ENCODE data around the gene STX18. TPM values are rescaled to one million over a fixed set of nuclear protein-coding genes. Genes with fewer than 3 reads are reported as not detected.

Gene STX18
- total and polyA plus RNA-seq, 2 donors (not counting 3 experiments of a cell fraction or from before 2014, with no cell fraction given), result 30.7 to 31.2 TPM

- no peak overlapping the region for H3K4me3 ChIP-seq (replicated peaks in 1 of 3; ENCODE audit: insufficient read depth in 1 of 3, low read depth in 1 of 3, low read length in 3 of 3)
- no peak overlapping the region for H3K4me2 ChIP-seq (ENCODE audit: insufficient read depth, low read length)
- DNase-seq (ENCODE audit: low read depth, low spot score), result no peak
- no peaks in the 10 kb centered on the region for H3K36me3 ChIP-seq (ENCODE audit: control insufficient read depth in 2 of 2, extremely low read depth in 1 of 2, insufficient read depth in 2 of 2, low read length in 2 of 2)
- intact Hi-C loops (cut with micrococcal nuclease), result no loop called here
- TF ChIP-seq JUN (IDR thresholded peaks at IDR 0.05; ENCODE audit: borderline replicate concordance, insufficient read depth, insufficient read length, low read depth) (no peak), POLR2AphosphoS5 (IDR thresholded peaks at IDR 0.05; ENCODE audit: insufficient read depth, low read depth, low read length) (no peak), MAX (IDR thresholded peaks at IDR 0.05; ENCODE audit: insufficient read depth, insufficient read length) (no peak), FOS (IDR thresholded peaks at IDR 0.05; ENCODE audit: borderline replicate concordance, insufficient read depth, low read length) (no peak), GATA2 (IDR thresholded peaks at IDR 0.05; ENCODE audit: insufficient read depth, insufficient read length, low read depth, low read length) (no peak), EZH2 (IDR thresholded peaks at IDR 0.05; ENCODE audit: borderline replicate concordance, low read depth, low read length, severe bottlenecking) (no peak), CTCF (IDR thresholded peaks at IDR 0.05; ENCODE audit: extremely low read depth in 1 of 2, insufficient read depth in 1 of 2, low read depth in 1 of 2, low read length in 2 of 2) (no peak), MYC (IDR thresholded peaks at IDR 0.05; ENCODE audit: low read depth, low read length) (no peak), POLR2A (IDR thresholded peaks at IDR 0.05; ENCODE audit: low read depth, low read length) (no peak)
- no TSS peak for BruUV-seq (replicated peaks)
- no peak overlapping the region for H3K9ac ChIP-seq (replicated peaks; ENCODE audit: extremely low read depth, insufficient read depth, low read length)
- no peaks in the 10 kb centered on the region for H3K9me1 ChIP-seq (replicated peaks; ENCODE audit: control insufficient read depth, extremely low read depth, insufficient read depth, low read length)
- no peaks in the 10 kb centered on the region for H4K20me1 ChIP-seq (replicated peaks; ENCODE audit: control insufficient read depth, extremely low read depth, insufficient read depth, low read length)
- FAIRE-seq, result no peak
- no peak overlapping the region for H2AFZ ChIP-seq (ENCODE audit: low read depth, low read length)
- no peaks in the 10 kb centered on the region for H3K4me1 ChIP-seq (ENCODE audit: control insufficient read depth, extremely low read depth, insufficient read depth, low read length)
- POLR2A ChIA-PET, result no interaction called here
- no peak overlapping the region for H3K27ac ChIP-seq (ENCODE audit: insufficient read depth, low read depth, low read length)
- H3K79me2 ChIP-seq (ENCODE audit: control insufficient read depth, insufficient read depth, low read length), result no peaks in the 10 kb centered on the region
- CTCF ChIA-PET, result no interaction called here
- no peaks in the 10 kb centered on the region for H3K9me3 ChIP-seq (replicated peaks; ENCODE audit: control insufficient read depth, insufficient read depth, low read length)
- no peaks in the 10 kb centered on the region for H3K27me3 ChIP-seq (ENCODE audit: control insufficient read depth in 2 of 2, insufficient read depth in 2 of 2, low read length in 2 of 2)
- dilution Hi-C loops (cut with MboI; ENCODE audit: extremely low pct_ligation_motif_present, low sequenced_read_pairs), result no loop called here
These were observed 17.7 kb upstream of the STX18 start for GRCh38 chr4:4559596-4559995.
